Fibroblast of lung (primary cell): ENCODE data around the gene CAVIN1. TPM values are rescaled to one million over a fixed set of nuclear protein-coding genes. Genes with fewer than 3 reads are reported as not detected.
A peak's percentile ranks its signal among the peaks of the same experiment; 100 is the strongest.

Experiments
- DNase-seq, 2 donors: peaks; one replicate each; pipeline versions ENCODE4 v3.0.0 to v3.0.0-alpha.2; 2010; ENCODE audit warnings: low read depth in 2 of 2
- H2AFZ ChIP-seq: 2 replicates; pipeline ENCODE4 v1.5.1; 2012; ENCODE audit warnings: low read length, control low read depth, inconsistent platforms
- H3K27ac ChIP-seq: 2 replicates; pipeline ENCODE4 v1.5.1; 2011; ENCODE audit warnings: low read length, control low read depth; ENCODE audit not compliant: insufficient read depth
- H3K27me3 ChIP-seq: 2 replicates; pipeline ENCODE4 v1.5.1; 2011; ENCODE audit warnings: mild to moderate bottlenecking, low read length; ENCODE audit not compliant: control insufficient read depth, insufficient read depth
- H3K36me3 ChIP-seq: 2 replicates; pipeline ENCODE4 v1.5.1; 2011; ENCODE audit warnings: low read length; ENCODE audit not compliant: control insufficient read depth, insufficient read depth
- H3K4me1 ChIP-seq: 2 replicates; pipeline ENCODE4 v1.5.1; 2011; ENCODE audit warnings: low read length; ENCODE audit not compliant: control insufficient read depth, insufficient read depth; ENCODE audit errors: extremely low read depth
- H3K4me2 ChIP-seq: 2 replicates; pipeline ENCODE4 v1.5.1; 2011; ENCODE audit warnings: low read length, control low read depth; ENCODE audit not compliant: insufficient read depth; ENCODE audit errors: extremely low read depth
- H3K4me3 ChIP-seq, 4 experiments: fragments of 200-600 bp in 1 of 4; sonication (generic) in 1 of 4; replicated peaks in 1 of 4; 2 replicates each; pipeline ENCODE4 v1.5.1; 2011 to 2016; ENCODE audit warnings: low read length in 4 of 4, low read depth in 3 of 4, mild to moderate bottlenecking in 3 of 4, control low read depth in 2 of 4, inconsistent platforms in 1 of 4, mixed read lengths in 1 of 4; ENCODE audit not compliant: insufficient read depth in 1 of 4; ENCODE audit errors: control extremely low read depth in 1 of 4
- H3K79me2 ChIP-seq: 2 replicates; pipeline ENCODE4 v1.5.1; 2012; ENCODE audit warnings: mild to moderate bottlenecking, low read length, inconsistent platforms; ENCODE audit not compliant: control insufficient read depth, insufficient read depth
- H3K9ac ChIP-seq: 2 replicates; pipeline ENCODE4 v1.5.1; 2011; ENCODE audit warnings: mild to moderate bottlenecking, low read length, control low read depth; ENCODE audit not compliant: insufficient read depth
- H3K9me3 ChIP-seq: 2 replicates; pipeline ENCODE4 v1.5.1; 2012; ENCODE audit warnings: low read depth, low read length; ENCODE audit not compliant: control insufficient read depth, insufficient read depth
- H4K20me1 ChIP-seq: 2 replicates; pipeline ENCODE4 v1.5.1; 2011; ENCODE audit warnings: low read length; ENCODE audit not compliant: control insufficient read depth, insufficient read depth; ENCODE audit errors: extremely low read depth
- EZH2 ChIP-seq: IDR thresholded peaks from 2 replicates; pipeline ENCODE4 v1.5.1; 2012; ENCODE audit warnings: low read length, control low read depth, mild to moderate bottlenecking; ENCODE audit errors: missing control alignments
- polyA plus RNA-seq, 2 donors: library from polyadenylated mRNA; depleted of rRNA in 1 of 2; stranded (reverse) in 1 of 2; unstranded in 1 of 2; fragments of >200 nt; gene quantifications; 2 replicates each; pipeline ENCODE4 v1.2.1, GENCODE V29; 2011 to 2012; ENCODE audit warnings: missing spikeins in 1 of 2
- total RNA-seq: library from RNA; depleted of rRNA; stranded (reverse); fragments of >200 nt; gene quantifications from 2 replicates; pipeline ENCODE4 v1.2.1, GENCODE V29; 2014
- TF ChIP-seq, protein P1 (sequence below), 2 donors: IDR thresholded peaks in 1 of 2; conservative IDR thresholded peaks in 1 of 2; 1 replicate in 1 of 2; 2 replicates in 1 of 2; pipeline ENCODE4 v1.5.1; 2011 to 2012; ENCODE audit warnings: low read length in 2 of 2, control low read depth in 1 of 2, inconsistent platforms in 1 of 2, low read depth in 1 of 2, mild to moderate bottlenecking in 1 of 2

CAVIN1 gene
- total and polyA plus RNA-seq, 2 donors (not counting 1 experiment from before 2014, with no cell fraction given): 372 to 490 TPM

- peaks cover 6% of the 10 kb centered on the region for H4K20me1 ChIP-seq
- peak in 1 of 2 donors; percentile 46 for DNase-seq
- H3K79me2 ChIP-seq: peaks cover 95% of the 10 kb centered on the region
- peaks cover 44% of the 10 kb centered on the region for H3K4me1 ChIP-seq
- peak overlapping the region; percentile 23 for H3K4me2 ChIP-seq
- H3K4me3 ChIP-seq: no peak overlapping the region
- H3K36me3 ChIP-seq: peaks cover 22% of the 10 kb centered on the region
- H3K27me3 ChIP-seq: no peaks in the 10 kb centered on the region
- no peak overlapping the region for H2AFZ ChIP-seq
- TF ChIP-seq, protein P1, sequence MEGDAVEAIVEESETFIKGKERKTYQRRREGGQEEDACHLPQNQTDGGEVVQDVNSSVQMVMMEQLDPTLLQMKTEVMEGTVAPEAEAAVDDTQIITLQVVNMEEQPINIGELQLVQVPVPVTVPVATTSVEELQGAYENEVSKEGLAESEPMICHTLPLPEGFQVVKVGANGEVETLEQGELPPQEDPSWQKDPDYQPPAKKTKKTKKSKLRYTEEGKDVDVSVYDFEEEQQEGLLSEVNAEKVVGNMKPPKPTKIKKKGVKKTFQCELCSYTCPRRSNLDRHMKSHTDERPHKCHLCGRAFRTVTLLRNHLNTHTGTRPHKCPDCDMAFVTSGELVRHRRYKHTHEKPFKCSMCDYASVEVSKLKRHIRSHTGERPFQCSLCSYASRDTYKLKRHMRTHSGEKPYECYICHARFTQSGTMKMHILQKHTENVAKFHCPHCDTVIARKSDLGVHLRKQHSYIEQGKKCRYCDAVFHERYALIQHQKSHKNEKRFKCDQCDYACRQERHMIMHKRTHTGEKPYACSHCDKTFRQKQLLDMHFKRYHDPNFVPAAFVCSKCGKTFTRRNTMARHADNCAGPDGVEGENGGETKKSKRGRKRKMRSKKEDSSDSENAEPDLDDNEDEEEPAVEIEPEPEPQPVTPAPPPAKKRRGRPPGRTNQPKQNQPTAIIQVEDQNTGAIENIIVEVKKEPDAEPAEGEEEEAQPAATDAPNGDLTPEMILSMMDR (conservative IDR thresholded peaks at IDR 0.05 in 1 of 2, IDR thresholded peaks at IDR 0.05 in 1 of 2; ENCODE audit: low read depth in 1 of 2, low read length in 2 of 2): no peak
- TF ChIP-seq EZH2: no peak
- peak overlapping the region; percentile 26 for H3K27ac ChIP-seq
- H3K9ac ChIP-seq: no peak overlapping the region
- no peaks in the 10 kb centered on the region for H3K9me3 ChIP-seq
Observed at GRCh38 chr17:42408061-42408460, 15.0 kb downstream of the CAVIN1 start.

DNA sequence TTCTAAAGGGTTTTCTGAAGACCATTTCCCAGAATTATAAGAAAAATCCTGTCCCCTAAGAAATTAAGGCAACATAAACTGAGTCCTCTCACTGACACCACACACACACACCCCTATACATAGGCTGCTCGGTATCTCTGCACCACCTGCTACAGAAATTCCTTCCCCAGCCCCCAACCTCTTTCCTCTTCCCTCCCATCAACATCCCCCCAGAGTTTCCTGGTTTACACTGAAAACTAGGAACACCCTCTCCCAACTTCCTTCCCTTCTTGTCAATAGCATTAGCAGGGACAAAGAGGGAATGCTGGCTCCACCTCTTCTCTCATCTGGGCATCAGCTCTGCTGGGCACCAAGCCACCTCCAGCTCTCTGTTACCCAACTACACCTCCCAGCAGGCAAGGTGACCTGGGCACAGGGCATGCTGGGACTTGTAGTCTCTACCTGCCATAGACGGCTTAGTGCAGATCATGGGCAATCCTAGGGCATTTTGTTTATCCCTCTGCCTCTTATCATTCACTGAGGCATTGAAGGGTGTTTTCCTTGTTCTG is 15.7 kb downstream of the CAVIN1 start:
- H3K9me3 ChIP-seq: no peaks in the 10 kb centered on the region
- no peaks in the 10 kb centered on the region for H3K27me3 ChIP-seq
- H3K79me2 ChIP-seq: peaks cover 96% of the 10 kb centered on the region
- peak overlapping the region; percentile 38 for H3K4me2 ChIP-seq
- no peak overlapping the region for H2AFZ ChIP-seq
- peak; percentile 50 to 65 for DNase-seq
- H3K36me3 ChIP-seq: peaks cover 27% of the 10 kb centered on the region
- TF ChIP-seq, protein P1 (conservative IDR thresholded peaks at IDR 0.05 in 1 of 2, IDR thresholded peaks at IDR 0.05 in 1 of 2; ENCODE audit: low read depth in 1 of 2, low read length in 2 of 2): no peak
- TF ChIP-seq EZH2: no peak
- peaks cover 50% of the 10 kb centered on the region for H3K4me1 ChIP-seq
- peaks cover 2% of the 10 kb centered on the region for H4K20me1 ChIP-seq
- peak overlapping the region; percentile 35 for H3K27ac ChIP-seq
- no peak overlapping the region for H3K4me3 ChIP-seq
- no peak overlapping the region for H3K9ac ChIP-seq

DNA sequence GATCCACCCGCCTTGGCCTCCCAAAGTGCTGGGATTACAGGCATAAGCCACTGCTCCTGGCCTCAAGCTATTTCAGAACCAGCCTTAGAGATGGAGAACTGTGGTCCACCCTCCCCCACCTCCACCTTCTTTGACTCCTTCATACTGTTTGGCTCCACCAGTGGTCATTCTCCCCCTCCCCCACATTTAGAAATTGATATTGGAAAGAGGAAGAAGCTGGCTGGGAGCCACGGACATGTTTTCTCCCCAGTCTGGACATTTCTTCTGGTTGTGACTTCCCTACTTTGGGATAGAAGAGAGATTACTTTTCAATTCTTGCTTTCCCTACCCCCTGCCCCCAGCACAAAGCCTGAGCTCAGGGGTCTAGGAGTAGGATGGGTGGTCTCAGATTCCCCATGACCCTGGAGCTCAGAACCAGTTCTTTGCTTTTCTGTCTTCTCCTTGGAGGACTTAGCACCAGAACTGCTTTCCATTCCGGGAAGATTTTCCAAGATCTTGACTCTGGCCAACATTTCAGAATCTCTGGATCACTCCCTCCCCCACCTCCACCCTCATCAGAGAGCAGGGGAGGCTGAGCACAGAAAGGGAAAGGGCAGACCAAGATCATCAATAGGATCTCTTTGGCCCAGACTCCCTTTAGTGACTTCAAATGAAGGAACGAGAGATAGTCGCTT is 16.3 kb downstream of the CAVIN1 start:
- Histone ChIP-seq H3K4me2 (peak overlapping the region; percentile 7), H2AFZ (no peak overlapping the region), H4K20me1 (peaks cover 2% of the 10 kb centered on the region), H3K9ac (no peak overlapping the region), H3K9me3 (no peaks in the 10 kb centered on the region), H3K27ac (peak overlapping the region; percentile 35), H3K36me3 (peaks cover 25% of the 10 kb centered on the region), H3K4me3 (peak overlapping the region in 1 of 4 experiments; percentile 17), H3K4me1 (peaks cover 52% of the 10 kb centered on the region), H3K79me2 (peaks cover 96% of the 10 kb centered on the region), H3K27me3 (no peaks in the 10 kb centered on the region)
- TF ChIP-seq EZH2: no peak
- TF ChIP-seq, protein P1 (conservative IDR thresholded peaks at IDR 0.05 in 1 of 2, IDR thresholded peaks at IDR 0.05 in 1 of 2; ENCODE audit: low read depth in 1 of 2, low read length in 2 of 2): no peak
- DNase-seq: no peak
